Bronchial epithelial cell (primary cell): ENCODE measurements around the gene ARFIP1. TPM values are rescaled to one million over a fixed set of nuclear protein-coding genes. Genes with fewer than 3 reads are reported as not detected.

Experiments
- DNase-seq: peaks from one replicate; pipeline ENCODE4 v3.0.0-alpha.2; 2010; ENCODE audit warnings: low read depth
- FAIRE-seq: peaks from 2 replicates; lab custom pipeline; 2011; peaks lifted over from hg19 to GRCh38; lab: Jason Lieb, UNC
- H3K27me3 ChIP-seq: 2 replicates; pipeline ENCODE4 v1.5.1; 2011; ENCODE audit warnings: low read length; ENCODE audit not compliant: control insufficient read depth, insufficient read depth
- H3K36me3 ChIP-seq: 2 replicates; pipeline ENCODE4 v1.5.1; 2011; ENCODE audit warnings: low read length; ENCODE audit not compliant: control insufficient read depth, insufficient read depth
- H3K4me3 ChIP-seq: 2 replicates; pipeline ENCODE4 v1.5.1; 2011; ENCODE audit warnings: mild to moderate bottlenecking, low read depth, low read length, control low read depth
- total RNA-seq: library from RNA; depleted of rRNA; stranded (reverse); fragments of >200 nt; gene quantifications from 2 replicates; pipeline ENCODE4 v1.2.1, GENCODE V29; 2014
- TF ChIP-seq, protein P1 (sequence below): IDR thresholded peaks from 2 replicates; pipeline ENCODE4 v1.5.1; 2011; ENCODE audit warnings: mild to moderate bottlenecking, moderate library complexity, low read length, control low read depth, inconsistent platforms; ENCODE audit not compliant: insufficient read depth, severe bottlenecking

Gene ARFIP1
- total RNA-seq, 1 donor from 2014 or later: 35.8 TPM

DNA sequence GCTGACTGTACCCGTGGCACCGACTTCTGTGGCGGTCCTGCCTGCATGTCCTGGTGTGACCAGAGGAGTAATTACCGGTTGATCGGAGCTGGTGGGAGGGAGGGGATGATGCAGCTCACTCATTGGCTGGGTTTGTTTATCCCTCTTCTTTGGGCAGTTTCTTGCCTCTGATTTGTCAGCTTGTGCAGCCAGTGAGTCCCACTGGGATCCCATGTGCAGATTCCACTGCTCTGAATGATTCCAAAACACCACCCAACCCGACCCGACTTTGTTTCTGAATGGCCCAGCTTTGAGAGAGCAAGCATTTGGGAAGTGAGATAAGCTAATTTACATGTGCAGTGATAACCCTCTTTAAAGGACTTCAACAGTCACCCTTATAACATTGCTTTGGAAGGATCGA is 170.2 kb downstream of the ARFIP1 start:
- no peaks in the 10 kb centered on the region for H3K27me3 ChIP-seq
- DNase-seq (no peak), FAIRE-seq (no peak)
- TF ChIP-seq, protein P1, sequence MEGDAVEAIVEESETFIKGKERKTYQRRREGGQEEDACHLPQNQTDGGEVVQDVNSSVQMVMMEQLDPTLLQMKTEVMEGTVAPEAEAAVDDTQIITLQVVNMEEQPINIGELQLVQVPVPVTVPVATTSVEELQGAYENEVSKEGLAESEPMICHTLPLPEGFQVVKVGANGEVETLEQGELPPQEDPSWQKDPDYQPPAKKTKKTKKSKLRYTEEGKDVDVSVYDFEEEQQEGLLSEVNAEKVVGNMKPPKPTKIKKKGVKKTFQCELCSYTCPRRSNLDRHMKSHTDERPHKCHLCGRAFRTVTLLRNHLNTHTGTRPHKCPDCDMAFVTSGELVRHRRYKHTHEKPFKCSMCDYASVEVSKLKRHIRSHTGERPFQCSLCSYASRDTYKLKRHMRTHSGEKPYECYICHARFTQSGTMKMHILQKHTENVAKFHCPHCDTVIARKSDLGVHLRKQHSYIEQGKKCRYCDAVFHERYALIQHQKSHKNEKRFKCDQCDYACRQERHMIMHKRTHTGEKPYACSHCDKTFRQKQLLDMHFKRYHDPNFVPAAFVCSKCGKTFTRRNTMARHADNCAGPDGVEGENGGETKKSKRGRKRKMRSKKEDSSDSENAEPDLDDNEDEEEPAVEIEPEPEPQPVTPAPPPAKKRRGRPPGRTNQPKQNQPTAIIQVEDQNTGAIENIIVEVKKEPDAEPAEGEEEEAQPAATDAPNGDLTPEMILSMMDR: no peak
- H3K4me3 ChIP-seq: no peak overlapping the region
- H3K36me3 ChIP-seq: peaks cover 1% of the 10 kb centered on the region

DNA sequence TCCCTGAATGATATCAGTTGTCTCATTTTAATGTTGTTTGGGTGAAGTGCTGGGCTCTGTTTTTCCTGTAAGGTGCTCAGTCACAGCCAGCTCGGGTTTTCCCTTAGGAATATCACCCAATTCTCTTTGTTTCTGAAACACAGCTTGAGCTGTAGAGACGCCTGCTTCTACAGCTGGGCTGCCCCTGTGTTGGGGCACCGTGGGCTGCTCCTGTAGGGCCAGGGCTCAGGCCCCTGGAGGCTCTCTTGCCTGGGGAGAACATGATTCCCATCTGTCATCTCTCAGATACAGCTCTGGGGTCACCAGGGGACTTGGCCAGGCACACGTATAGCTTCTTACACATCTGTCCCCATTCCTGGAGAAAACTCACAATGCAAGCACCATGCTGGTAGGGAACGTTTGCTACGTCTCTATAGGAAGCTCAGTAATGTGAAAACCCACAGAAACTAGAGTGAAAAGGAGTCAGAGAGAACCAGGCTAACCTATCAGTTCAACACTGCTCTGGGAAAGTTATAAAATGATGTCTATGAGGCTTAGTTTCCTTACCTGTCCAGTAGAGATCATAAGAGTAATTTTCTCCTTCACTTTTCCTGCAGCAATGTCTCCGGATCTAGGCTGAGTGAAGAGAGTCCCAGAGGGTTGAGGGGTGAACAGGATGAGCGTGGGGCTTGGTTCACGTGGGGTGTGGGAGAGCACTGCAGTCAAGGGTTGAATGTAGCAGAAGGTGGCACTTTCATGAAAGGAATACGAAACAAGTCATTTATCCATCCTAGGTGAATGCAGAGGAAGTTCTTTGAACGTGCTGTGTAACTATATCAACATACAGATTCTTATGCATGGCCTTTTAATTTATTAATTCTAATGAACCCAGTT is 170.9 kb downstream of the ARFIP1 start:
- TF ChIP-seq, protein P1: no peak
- H3K36me3 ChIP-seq: peaks cover 1% of the 10 kb centered on the region
- H3K27me3 ChIP-seq: no peaks in the 10 kb centered on the region
- DNase-seq: no peak
- FAIRE-seq: no peak
- no peak overlapping the region for H3K4me3 ChIP-seq

DNA sequence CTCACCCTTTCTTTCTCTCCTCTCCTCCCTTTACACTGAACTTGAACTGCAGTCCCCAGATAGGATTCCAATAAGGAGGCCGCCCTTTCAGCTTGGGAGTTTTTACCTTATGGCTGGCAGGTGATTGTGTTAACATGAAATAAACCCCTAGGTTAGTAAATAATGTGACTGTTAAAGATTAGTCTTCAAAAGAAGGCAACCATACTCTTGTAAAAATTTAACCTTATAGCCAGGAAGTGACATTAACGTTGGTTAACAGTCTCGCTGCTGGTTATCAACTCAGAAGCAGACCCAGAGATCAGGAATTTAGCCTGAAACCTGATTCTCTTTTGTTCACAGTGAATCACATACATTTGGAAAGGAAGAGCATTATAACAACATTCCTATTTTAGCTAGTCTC is 171.6 kb downstream of the ARFIP1 start:
- Histone ChIP-seq H3K27me3 (no peaks in the 10 kb centered on the region), H3K4me3 (no peak overlapping the region), H3K36me3 (peaks cover 1% of the 10 kb centered on the region)
- TF ChIP-seq, protein P1: no peak
- FAIRE-seq (no peak), DNase-seq (peak; percentile 53)

DNA sequence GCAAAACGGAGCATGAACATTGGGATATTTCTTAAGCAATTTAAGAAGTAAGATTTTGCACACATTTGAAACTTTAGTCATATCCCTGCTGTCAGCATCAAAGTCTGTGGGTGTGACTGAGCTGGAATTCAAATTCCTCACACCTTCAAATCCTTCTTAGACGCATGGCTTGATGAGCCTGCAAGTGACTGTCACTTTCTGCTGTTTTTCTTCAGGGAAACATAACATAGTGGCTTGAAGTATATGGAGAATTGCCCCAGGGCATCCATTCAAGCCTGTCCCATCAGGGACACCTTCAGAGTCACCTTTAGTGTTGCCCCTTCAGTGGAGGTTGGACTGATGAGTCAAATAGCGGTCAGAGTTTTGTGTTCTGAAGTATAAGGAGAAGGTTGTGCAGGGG is 173.8 kb downstream of the ARFIP1 start:
- Histone ChIP-seq H3K4me3 (no peak overlapping the region), H3K27me3 (no peaks in the 10 kb centered on the region), H3K36me3 (peaks cover 2% of the 10 kb centered on the region)
- DNase-seq (no peak), FAIRE-seq (no peak)
- TF ChIP-seq, protein P1: no peak

DNA sequence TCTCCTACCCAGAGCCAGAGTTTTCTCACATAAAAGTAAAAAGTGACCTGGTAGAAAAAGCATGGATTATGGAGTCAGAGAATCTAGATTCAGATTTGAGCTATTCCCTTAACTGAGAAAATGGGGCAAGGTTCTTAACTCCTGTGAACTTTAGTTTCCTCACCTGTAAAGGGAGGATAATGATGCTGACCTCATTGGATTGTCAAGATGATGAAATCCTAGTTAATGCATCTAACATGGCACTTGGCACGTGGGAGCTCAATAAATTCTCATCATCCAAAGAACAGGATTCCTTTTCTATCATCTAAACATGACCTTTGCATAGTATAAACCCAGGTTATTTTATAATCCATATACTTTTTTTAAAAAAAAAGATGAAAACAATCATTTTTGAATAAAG is 175.0 kb downstream of the ARFIP1 start:
- DNase-seq (no peak), FAIRE-seq (no peak)
- H3K4me3 ChIP-seq: no peak overlapping the region
- TF ChIP-seq, protein P1: no peak
- peaks cover 2% of the 10 kb centered on the region for H3K36me3 ChIP-seq
- H3K27me3 ChIP-seq: no peaks in the 10 kb centered on the region
